Measurements from ENCODE around the gene ASGR1. TPM values are rescaled to one million over a fixed set of nuclear protein-coding genes. Genes with fewer than 3 reads are reported as not detected.

ASGR1 gene
- total RNA-seq (1 to 10 TPM in 4 of 7 donors, under 1 TPM in 3; 0.63 to 3.3 (median 1.0) TPM), polyA plus RNA-seq (1 to 10 TPM in 1 of 2 donors, under 1 TPM in 1; 0.20 to 1.3 TPM)
- long read RNA-seq, donor 1, partial matches to known transcripts, result 1 of 1 reads
- long read RNA-seq, donor 1, other reads (novel, unspliced or antisense), result 0 of 1 reads
- long read RNA-seq, donor 2, result 0 reads
- long read RNA-seq, donor 3, result 0 reads

GRCh38 chr17:7179317-7180254, at the start of gene ASGR1:
TSS of gene ASGR1 (minus strand) at chr17:7179370. CDS start at chr17:7178563, 807 bp downstream.
- no peaks in the 10 kb centered on the region for H3K9me3 ChIP-seq
- no peaks in the 10 kb centered on the region for H3K27me3 ChIP-seq
- H3K4me3 ChIP-seq, result no peak within 1 kb of the TSS
- H3K27ac ChIP-seq, result no peak within 1 kb of the TSS
- H3K4me1 ChIP-seq (ENCODE audit: insufficient read depth), result no peaks in the 10 kb centered on the region
- WGBS, 3 donors, result 50 to 55% (median 51%) methylated on average over 20 of the region's 20 CpGs
- no peak for DNase-seq
- H3K36me3 ChIP-seq, result no peaks in the 10 kb centered on the region
- TF ChIP-seq POLR2A (IDR thresholded peaks at IDR 0.05) (no peak), CTCF (IDR thresholded peaks at IDR 0.05) (no peak), EP300 (IDR thresholded peaks at IDR 0.05) (no peak)
- intact Hi-C loops (cut with DNase I), result loop anchor here in 1 of 4 donors (10.0 kb wide), 1 partner anchor 135 kb away; the partner anchor contains the start of gene SLC16A11

- Histone ChIP-seq H3K27ac (no peak overlapping the region), H3K9me3 (no peaks in the 10 kb centered on the region), H3K4me3 (no peak overlapping the region), H3K36me3 (no peaks in the 10 kb centered on the region), H3K4me1 (ENCODE audit: insufficient read depth) (peaks cover 9% of the 10 kb centered on the region), H3K27me3 (no peaks in the 10 kb centered on the region)
- DNase-seq, result no peak
- TF ChIP-seq POLR2A (IDR thresholded peaks at IDR 0.05), result no peak
- no peak for TF ChIP-seq CTCF (IDR thresholded peaks at IDR 0.05)
- TF ChIP-seq EP300 (IDR thresholded peaks at IDR 0.05), result no peak
- 82 to 87% (median 85%) methylated on average over 14 of the region's 14 CpGs for WGBS, 3 donors
- intact Hi-C loops (cut with DNase I), result no loop called here
These were observed 49.8 kb upstream of the ASGR1 start for GRCh38 chr17:7228920-7229319.

- DNase-seq, result no peak
- 88 to 90% (median 88%) methylated on average over 29 to 31 of the region's 31 CpGs for WGBS, 3 donors
- H3K4me3 ChIP-seq, result no peak overlapping the region
- H3K9me3 ChIP-seq, result no peaks in the 10 kb centered on the region
- peaks cover 2% of the 10 kb centered on the region for H3K4me1 ChIP-seq (ENCODE audit: insufficient read depth)
- H3K27ac ChIP-seq, result no peak overlapping the region
- no peaks in the 10 kb centered on the region for H3K27me3 ChIP-seq
- H3K36me3 ChIP-seq, result no peaks in the 10 kb centered on the region
- intact Hi-C loops (cut with DNase I), result no loop called here
- TF ChIP-seq POLR2A (IDR thresholded peaks at IDR 0.05) (no peak), EP300 (IDR thresholded peaks at IDR 0.05) (no peak), CTCF (IDR thresholded peaks at IDR 0.05) (no peak)
These were observed 47.8 kb upstream of the ASGR1 start for GRCh38 chr17:7226721-7227710.
